ACC112 (cell line): ENCODE data around the gene TET2.
A peak's percentile ranks its signal among the peaks of the same experiment; 100 is the strongest.

Experiments
- H2AFZ ChIP-seq: fragments of 200-600 bp; sonication (generic); one replicate; pipeline ENCODE4 v1.6.0; 2017; ENCODE audit warnings: antibody characterized with exemption, low read length; ENCODE audit not compliant: unreplicated experiment
- H3K27ac ChIP-seq: fragments of 200-600 bp; sonication (generic); 2 replicates; pipeline ENCODE4 v1.5.1; 2014; ENCODE audit warnings: low read depth, mild to moderate bottlenecking, antibody characterized with exemption, low read length, moderate library complexity
- H3K27me3 ChIP-seq: fragments of 200-600 bp; sonication (generic); 2 replicates; pipeline ENCODE4 v1.6.1; 2014; ENCODE audit warnings: mild to moderate bottlenecking, antibody characterized with exemption, low read length, moderate library complexity, mixed read lengths; ENCODE audit not compliant: insufficient read depth
- H3K36me3 ChIP-seq: fragments of 200-600 bp; sonication (generic); 2 replicates; pipeline ENCODE4 v1.6.1; 2016; ENCODE audit warnings: mild to moderate bottlenecking, antibody characterized with exemption, low read length, moderate library complexity, mixed read lengths; ENCODE audit not compliant: insufficient read depth
- H3K4me1 ChIP-seq: fragments of 200-600 bp; sonication (generic); one replicate; pipeline ENCODE4 v1.6.1; 2016; ENCODE audit warnings: low read length, mixed read lengths; ENCODE audit not compliant: insufficient read depth, unreplicated experiment, control insufficient read depth
- H3K4me3 ChIP-seq: fragments of 200-600 bp; sonication (generic); 2 replicates; pipeline ENCODE4 v1.5.1; 2014; ENCODE audit warnings: mild to moderate bottlenecking, low read depth, low read length
- H3K79me2 ChIP-seq: fragments of 200-600 bp; sonication (generic); one replicate; pipeline ENCODE4 v1.6.0; 2016; ENCODE audit warnings: low read length; ENCODE audit not compliant: control insufficient read depth, unreplicated experiment, insufficient read depth

The TET2 gene

GRCh38 chr4:105196523-105197145 lies 50.0 kb downstream of the TET2 start:
- no peaks in the 10 kb centered on the region for H3K27me3 ChIP-seq
- H3K79me2 ChIP-seq: no peaks in the 10 kb centered on the region
- no peaks in the 10 kb centered on the region for H3K36me3 ChIP-seq
- H3K4me1 ChIP-seq: peaks cover 69% of the 10 kb centered on the region
- H2AFZ ChIP-seq: no peak overlapping the region
- no peak overlapping the region for H3K4me3 ChIP-seq
- peak overlapping the region; percentile 59; the same call in 1 of the 2 replicates for H3K27ac ChIP-seq

GRCh38 chr4:105197777-105198176 lies 51.1 kb downstream of the TET2 start:
- no peaks in the 10 kb centered on the region for H3K36me3 ChIP-seq
- H3K4me1 ChIP-seq: peaks cover 65% of the 10 kb centered on the region
- no peaks in the 10 kb centered on the region for H3K27me3 ChIP-seq

GRCh38 chr4:105198541-105198940 lies 51.9 kb downstream of the TET2 start:
- Histone ChIP-seq H3K4me1 (peaks cover 63% of the 10 kb centered on the region), H3K36me3 (no peaks in the 10 kb centered on the region), H3K4me3 (no peak overlapping the region), H2AFZ (no peak overlapping the region), H3K27ac (no peak overlapping the region), H3K79me2 (no peaks in the 10 kb centered on the region), H3K27me3 (no peaks in the 10 kb centered on the region)

More at GRCh38 chr4:105197777-105198176, 51.1 kb downstream of the TET2 start:
- no peak overlapping the region for H2AFZ ChIP-seq
- no peak overlapping the region for H3K4me3 ChIP-seq
- no peaks in the 10 kb centered on the region for H3K79me2 ChIP-seq
- peak overlapping the region; percentile 59 for H3K27ac ChIP-seq

- no peak overlapping the region for H2AFZ ChIP-seq
- H3K4me1 ChIP-seq: peaks cover 11% of the 10 kb centered on the region
- no peaks in the 10 kb centered on the region for H3K27me3 ChIP-seq
- no peak overlapping the region for H3K27ac ChIP-seq
- H3K36me3 ChIP-seq: 0 out of 2 replicates have a peak, but pooled peaks cover 3% of the 10 kb centered on the region
- H3K79me2 ChIP-seq: peaks cover 10% of the 10 kb centered on the region
- no peak overlapping the region for H3K4me3 ChIP-seq
Observed at GRCh38 chr4:105206214-105206613, 59.5 kb downstream of the TET2 start.

GRCh38 chr4:105207386-105207785 lies 60.7 kb downstream of the TET2 start:
- 0 out of 2 replicates have a peak, but pooled peaks cover 3% of the 10 kb centered on the region for H3K36me3 ChIP-seq

GRCh38 chr4:105208561-105208960 lies 61.9 kb downstream of the TET2 start:
- peaks cover 16% of the 10 kb centered on the region for H3K79me2 ChIP-seq
- H3K36me3 ChIP-seq: 0 out of 2 replicates have a peak, but pooled peaks cover 3% of the 10 kb centered on the region
- H3K27me3 ChIP-seq: no peaks in the 10 kb centered on the region
- H2AFZ ChIP-seq: no peak overlapping the region
- H3K4me1 ChIP-seq: no peaks in the 10 kb centered on the region
- H3K4me3 ChIP-seq: no peak overlapping the region
- H3K27ac ChIP-seq: no peak overlapping the region

More at GRCh38 chr4:105207386-105207785, 60.7 kb downstream of the TET2 start:
- Histone ChIP-seq H3K27ac (no peak overlapping the region), H3K4me1 (peaks cover 9% of the 10 kb centered on the region), H2AFZ (no peak overlapping the region), H3K27me3 (no peaks in the 10 kb centered on the region), H3K79me2 (peaks cover 16% of the 10 kb centered on the region), H3K4me3 (no peak overlapping the region)

- Histone ChIP-seq H3K79me2 (peaks cover 15% of the 10 kb centered on the region), H3K27ac (no peak overlapping the region), H3K27me3 (no peaks in the 10 kb centered on the region), H3K4me1 (peaks cover 15% of the 10 kb centered on the region), H2AFZ (no peak overlapping the region), H3K4me3 (no peak overlapping the region), H3K36me3 (0 out of 2 replicates have a peak, but pooled peaks cover 3% of the 10 kb centered on the region)
Observed at GRCh38 chr4:105210916-105211315, 64.2 kb downstream of the TET2 start.

- Histone ChIP-seq H2AFZ (no peak overlapping the region), H3K36me3 (no peaks in the 10 kb centered on the region; the same call in 1 of the 2 replicates), H3K4me1 (peaks cover 23% of the 10 kb centered on the region), H3K4me3 (peak overlapping the region; percentile 40; the same call in 1 of the 2 replicates), H3K27ac (peak overlapping the region; percentile 65), H3K79me2 (peaks cover 17% of the 10 kb centered on the region), H3K27me3 (no peaks in the 10 kb centered on the region)
Observed at GRCh38 chr4:105215609-105216313, 69.1 kb downstream of the TET2 start.

- H3K79me2 ChIP-seq: peaks cover 25% of the 10 kb centered on the region
- H3K27ac ChIP-seq: no peak overlapping the region
- H2AFZ ChIP-seq: no peak overlapping the region
Observed at GRCh38 chr4:105225500-105225899, 78.8 kb downstream of the TET2 start.

GRCh38 chr4:105227054-105227453 lies 80.4 kb downstream of the TET2 start:
- no peak overlapping the region for H2AFZ ChIP-seq
- no peaks in the 10 kb centered on the region for H3K36me3 ChIP-seq
- peaks cover 29% of the 10 kb centered on the region for H3K79me2 ChIP-seq
- no peaks in the 10 kb centered on the region for H3K27me3 ChIP-seq
- H3K4me3 ChIP-seq: no peak overlapping the region
- no peak overlapping the region for H3K27ac ChIP-seq
- H3K4me1 ChIP-seq: no peaks in the 10 kb centered on the region

More at GRCh38 chr4:105225500-105225899, 78.8 kb downstream of the TET2 start:
- H3K27me3 ChIP-seq: no peaks in the 10 kb centered on the region
- H3K36me3 ChIP-seq: no peaks in the 10 kb centered on the region
- H3K4me3 ChIP-seq: no peak overlapping the region
- no peaks in the 10 kb centered on the region for H3K4me1 ChIP-seq
